ENCODE results near the gene PSMA1.
A peak's percentile ranks its signal among the peaks of the same experiment; 100 is the strongest.

- no peak for TF ChIP-seq REST (IDR thresholded peaks at IDR 0.05)
- TF ChIP-seq CTCF (IDR thresholded peaks at IDR 0.05): peak; percentile 72
- peak; percentile 77 for TF ChIP-seq RAD21 (conservative IDR thresholded peaks at IDR 0.05 in 1 of 2, IDR thresholded peaks at IDR 0.05 in 1 of 2)
- TF ChIP-seq POLR2A (IDR thresholded peaks at IDR 0.05; ENCODE audit: low read length): no peak
- TF ChIP-seq BCL3 (IDR thresholded peaks at IDR 0.05): no peak
These were observed 17.0 kb upstream of the PSMA1 start for GRCh38 chr11:14537134-14537599.

Measured in A549 (cell line).